Measurements from ENCODE around the gene VAV3.

GRCh38 chr1:107896401-107896800, 68.6 kb downstream of the VAV3 start:
- TF ChIP-seq CTCF (IDR thresholded peaks at IDR 0.05 in 2 of 3, conservative IDR thresholded peaks at IDR 0.05 in 1 of 3; ENCODE audit: control insufficient read depth in 2 of 3, extremely low read depth in 1 of 3, insufficient read depth in 1 of 3, low read depth in 3 of 3, low read length in 3 of 3) (no peak), SRF (IDR thresholded peaks at IDR 0.05; ENCODE audit: low read depth in 2 of 2, low read length in 2 of 2) (no peak), USF1 (IDR thresholded peaks at IDR 0.05; ENCODE audit: borderline replicate concordance, extremely low read length, insufficient read depth, low read depth, low read length) (no peak), USF2 (IDR thresholded peaks at IDR 0.05; ENCODE audit: borderline replicate concordance, low read depth, low read length) (no peak), NFYB (IDR thresholded peaks at IDR 0.05; ENCODE audit: insufficient read depth, low read depth, low read length) (no peak), ATF3 (IDR thresholded peaks at IDR 0.05; ENCODE audit: borderline replicate concordance, extremely low read depth, low read depth, low read length) (no peak), JUND (IDR thresholded peaks at IDR 0.05; ENCODE audit: low read depth, low read length) (no peak), RCOR1 (conservative IDR thresholded peaks at IDR 0.05; ENCODE audit: low read depth, low read length) (no peak), ZBTB33 (IDR thresholded peaks at IDR 0.05) (no peak), RAD21 (IDR thresholded peaks at IDR 0.05; ENCODE audit: insufficient read depth, low read depth, low read length) (no peak), MLLT1 (IDR thresholded peaks at IDR 0.05) (no peak)

Measured in GM12878 (cell line).